Measurements from ENCODE around the gene SLC25A30. TPM values are rescaled to one million over a fixed set of nuclear protein-coding genes. Genes with fewer than 3 reads are reported as not detected.

The SLC25A30 gene
- total and polyA plus RNA-seq, 9 of the 15 experiments (the other 6 are each of a cell fraction or from before 2014, with no cell fraction given): 1.1 to 11.1 (median 5.6) TPM

- no peak for ATAC-seq
- Histone ChIP-seq H3K9ac (ENCODE audit: insufficient read depth in 1 of 2, low read depth in 2 of 2, low read length in 2 of 2) (no peak overlapping the region), H3K4me2 (ENCODE audit: insufficient read depth, low read length) (no peak overlapping the region), H3K79me2 (ENCODE audit: control insufficient read depth, insufficient read depth, low read length) (no peaks in the 10 kb centered on the region), H3K4me1 (replicated peaks in 1 of 2; ENCODE audit: control insufficient read depth in 2 of 2, insufficient read depth in 2 of 2, low read length in 2 of 2) (peaks cover 4% of the 10 kb centered on the region in 2 experiments; a peak in 3 of 5 replicates), H4K20me1 (replicated peaks; ENCODE audit: control insufficient read depth, insufficient read depth, low read length) (no peaks in the 10 kb centered on the region), H3K27ac (ENCODE audit: extremely low read depth, low read depth, low read length) (no peak overlapping the region), H3K9me1 (ENCODE audit: control insufficient read depth, insufficient read depth, low read length) (no peaks in the 10 kb centered on the region), H3K27me3 (ENCODE audit: control insufficient read depth in 2 of 2, insufficient read depth in 2 of 2, low read length in 2 of 2) (no peaks in the 10 kb centered on the region), H3K4me3 (no peak overlapping the region), H2AFZ (ENCODE audit: low read depth, low read length) (no peak overlapping the region), H3K9me3 (replicated peaks; ENCODE audit: control insufficient read depth, insufficient read depth, low read depth, low read length) (no peaks in the 10 kb centered on the region), H3K36me3 (ENCODE audit: control insufficient read depth, insufficient read depth, low read length) (peaks cover 16% of the 10 kb centered on the region; the same call in 2 of the 3 replicates)
- intact Hi-C loops (cut with micrococcal nuclease) (loop anchor here (5.0 kb wide), 1 partner anchor 346 kb away; no protein-coding TSS in a partner anchor), in situ Hi-C loops (cut with MboI) (no loop called here)
- TF ChIP-seq, protein P1, sequence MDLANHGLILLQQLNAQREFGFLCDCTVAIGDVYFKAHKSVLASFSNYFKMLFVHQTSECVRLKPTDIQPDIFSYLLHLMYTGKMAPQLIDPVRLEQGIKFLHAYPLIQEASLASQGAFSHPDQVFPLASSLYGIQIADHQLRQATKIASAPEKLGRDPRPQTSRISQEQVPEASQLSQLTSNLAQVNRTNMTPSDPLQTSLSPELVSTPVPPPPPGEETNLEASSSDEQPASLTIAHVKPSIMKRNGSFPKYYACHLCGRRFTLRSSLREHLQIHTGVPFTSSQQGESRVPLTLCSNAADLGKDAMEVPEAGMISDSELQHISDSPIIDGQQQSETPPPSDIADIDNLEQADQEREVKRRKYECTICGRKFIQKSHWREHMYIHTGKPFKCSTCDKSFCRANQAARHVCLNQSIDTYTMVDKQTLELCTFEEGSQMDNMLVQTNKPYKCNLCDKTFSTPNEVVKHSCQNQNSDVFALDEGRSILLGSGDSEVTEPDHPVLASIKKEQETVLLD (IDR thresholded peaks at IDR 0.05): no peak
- TF ChIP-seq KLF6 (CRISPR knock-in tag; IDR thresholded peaks at IDR 0.05; ENCODE audit: borderline replicate concordance): no peak
- no peak for TF ChIP-seq HDAC1 (IDR thresholded peaks at IDR 0.05)
- no peak for TF ChIP-seq ZFX (CRISPR knock-in tag; IDR thresholded peaks at IDR 0.05)
- no peak for TF ChIP-seq NBN (IDR thresholded peaks at IDR 0.05; ENCODE audit: low read depth)
- no peak for DNase-seq (ENCODE audit: extremely low read depth in 1 of 4, low spot score in 3 of 4)
- CTCF ChIA-PET (ENCODE audit: low intra/inter-chr PET ratio): interaction anchor here (2.2 kb wide), 1 partner anchor 22 kb away, joined by 6 read pairs; no protein-coding TSS in a partner anchor
- POLR2A ChIA-PET: no interaction called here
- FAIRE-seq: no peak
- BruUV-seq (replicated peaks): no TSS peak
- 54% methylated on average over 4 of the region's 5 CpGs for WGBS (ENCODE audit: insufficient coverage, low coverage, missing lambda C conversion rate)
Observed at GRCh38 chr13:45392811-45393210, 25.4 kb downstream of the SLC25A30 start.

Measured in K562 (cell line).